ENCODE data around the gene SEZ6L2. TPM values are rescaled to one million over a fixed set of nuclear protein-coding genes. Genes with fewer than 3 reads are reported as not detected.
A peak's percentile ranks its signal among the peaks of the same experiment; 100 is the strongest.

SEZ6L2 gene
- total and polyA plus RNA-seq, 2 of the 8 experiments (the other 6 are each of a cell fraction or from before 2014, with no cell fraction given) = 43.5 to 47.7 TPM

GRCh38 chr16:29943846-29944799 is 44.8 kb upstream of the SEZ6L2 start:
- Histone ChIP-seq H3K36me3 (ENCODE audit: control insufficient read depth in 2 of 4, insufficient read depth in 4 of 4, low read length in 3 of 4) (no peaks in the 10 kb centered on the region), H3K4ac (replicated peaks; ENCODE audit: insufficient read length, low read depth, low read length) (no peak overlapping the region), H2AK5ac (ENCODE audit: low read depth, low read length) (no peak overlapping the region), H3K79me1 (ENCODE audit: low read depth, low read length) (no peaks in the 10 kb centered on the region), H2BK120ac (replicated peaks; ENCODE audit: low read depth, low read length) (no peak overlapping the region), H3K14ac (ENCODE audit: insufficient read length) (no peak overlapping the region), H2BK12ac (ENCODE audit: low read depth, low read length) (peak overlapping the region; percentile 68; the same call in 1 of the 2 replicates), H3K4me2 (ENCODE audit: insufficient read depth in 1 of 2, low read depth in 2 of 2, low read length in 2 of 2) (no peak overlapping the region), H2BK15ac (ENCODE audit: low read length) (no peak overlapping the region), H3K79me2 (ENCODE audit: control insufficient read depth in 1 of 2, insufficient read depth in 2 of 2, low read length in 2 of 2) (no peaks in the 10 kb centered on the region), H3K56ac (replicated peaks; ENCODE audit: insufficient read length, low read depth, low read length) (no peak overlapping the region), H2BK20ac (ENCODE audit: low read length) (peak overlapping the region; percentile 61; the same call in 1 of the 2 replicates), H2AFZ (ENCODE audit: low read length) (0 out of 2 replicates have a peak overlapping the region, but pooled peaks have one; percentile 37), H4K20me1 (replicated peaks in 1 of 2; ENCODE audit: control insufficient read depth in 1 of 2, insufficient read depth in 2 of 2, low read length in 2 of 2) (no peaks in the 10 kb centered on the region), H4K8ac (ENCODE audit: extremely low read depth, insufficient read depth, low read length) (no peak overlapping the region), H3K4me1 (replicated peaks in 1 of 4; ENCODE audit: control insufficient read depth in 3 of 4, insufficient read depth in 4 of 4, low read length in 3 of 4) (no peaks in the 10 kb centered on the region; a peak in 1 of 7 replicates), H3K27ac (ENCODE audit: low read depth, low read length) (no peak overlapping the region), H4K91ac (replicated peaks; ENCODE audit: insufficient read length, low read length) (no peak overlapping the region), H4K5ac (ENCODE audit: insufficient read length, low read depth, low read length) (no peak overlapping the region), H3K9me3 (ENCODE audit: insufficient read depth in 2 of 2, low read depth in 1 of 2, low read length in 1 of 2) (no peaks in the 10 kb centered on the region), H3K4me3 (ENCODE audit: extremely low read depth in 1 of 4, insufficient read depth in 2 of 4, low read depth in 3 of 4, low read length in 4 of 4) (no peak overlapping the region), H3K23me2 (ENCODE audit: low read depth, low read length) (no peaks in the 10 kb centered on the region), H3K9ac (replicated peaks in 1 of 4; ENCODE audit: extremely low read depth in 1 of 4, low read depth in 3 of 4, low read length in 3 of 4) (no peak overlapping the region), H3K18ac (ENCODE audit: extremely low read depth, low read length) (peak overlapping the region; percentile 60; the same call in 1 of the 2 replicates), H3K23ac (ENCODE audit: insufficient read length) (no peak overlapping the region), H2BK5ac (ENCODE audit: low read depth, low read length) (no peak overlapping the region), H3K27me3 (replicated peaks in 1 of 4; ENCODE audit: control insufficient read depth in 3 of 4, extremely low read depth in 1 of 4, insufficient read depth in 3 of 4, low read length in 3 of 4) (peaks cover 0 to 3% (median 0%) of the 10 kb centered on the region in 4 experiments; a peak in 1 of 7 replicates)
- FAIRE-seq (no peak), DNase-seq (ENCODE audit: low read depth in 1 of 2, low spot score in 2 of 2) (no peak)
- CTCF ChIA-PET (ENCODE audit: partially characterized antibody) = interaction anchor here (0.6 to 3.6 kb wide), 17 partner anchors 8 to 571 kb away, joined by 3 to 19 read pairs (median 6); partner anchors contain the start of genes KCTD13 and TMEM219
- 72% methylated on average over 11 of the region's 11 CpGs; no CpG with 5 or more reads in 1 of the 2 experiments for WGBS, 2 experiments (ENCODE audit: extremely low coverage in 1 of 2, insufficient coverage in 1 of 2, insufficient read length in 1 of 2, insufficient replicate concordance in 2 of 2, low coverage in 1 of 2, low lambda C conversion rate in 2 of 2, missing lambda C conversion rate in 1 of 2)
- POLR2A ChIA-PET (ENCODE audit: partially characterized antibody) = interaction anchor here (0.8 to 3.8 kb wide), 4 partner anchors 17 to 121 kb away, joined by 3 to 19 read pairs (median 4); partner anchors contain the start of genes ALDOA, HIRIP3 and KCTD13
- no peak for TF ChIP-seq EGR1 (IDR thresholded peaks at IDR 0.05; ENCODE audit: borderline replicate concordance, low read depth, low read length)
- TF ChIP-seq EZH2 (IDR thresholded peaks at IDR 0.05; ENCODE audit: low read depth, low read length, severe bottlenecking) = no peak
- TF ChIP-seq GTF2F1 (IDR thresholded peaks at IDR 0.05; ENCODE audit: borderline replicate concordance, low read depth, low read length) = no peak
- 0 out of 2 replicates have a peak, but pooled peaks have one; percentile 10 for TF ChIP-seq SP1 (IDR thresholded peaks at IDR 0.05; ENCODE audit: low read depth, low read length)
- TF ChIP-seq BACH1 (IDR thresholded peaks at IDR 0.05; ENCODE audit: low read length) = no peak
- TF ChIP-seq USF2 (IDR thresholded peaks at IDR 0.05; ENCODE audit: low read length) = no peak
- no peak for TF ChIP-seq CBX8 (IDR thresholded peaks at IDR 0.05; ENCODE audit: borderline replicate concordance, low read depth, low read length)
- TF ChIP-seq POLR2A (IDR thresholded peaks at IDR 0.05; ENCODE audit: control extremely low read depth in 1 of 2, low read depth in 2 of 2, low read length in 2 of 2) = no peak
- TF ChIP-seq HDAC6 (IDR thresholded peaks at IDR 0.05; ENCODE audit: low read depth, low read length) = no peak
